NCI-H82 (cell line): ENCODE data around the gene MEDAG.

ENCODE experiments used
- DNase-seq: peaks from one replicate; lab custom pipeline; 2025; lab: John Stamatoyannopoulos, UW

MEDAG gene

GRCh38 chr13:30905932-30906383 is at the start of gene MEDAG:
Gene MEDAG, plus strand, starts transcription at chr13:30906271. Its CDS starts 245 bp downstream, at chr13:30906516.
- DNase-seq: no peak

- no peak for DNase-seq
These were observed 49.1 kb upstream of the MEDAG start for GRCh38 chr13:30857018-30857417.

GRCh38 chr13:30857636-30858035 is 48.4 kb upstream of the MEDAG start:
- no peak for DNase-seq

- DNase-seq: no peak
These were observed 46.7 kb upstream of the MEDAG start for GRCh38 chr13:30859326-30859725.

- no peak for DNase-seq
These were observed 44.9 kb upstream of the MEDAG start for GRCh38 chr13:30861163-30861562.

GRCh38 chr13:30861836-30862467 is 44.1 kb upstream of the MEDAG start:
- DNase-seq: no peak

GRCh38 chr13:30862707-30863106 is 43.4 kb upstream of the MEDAG start:
- no peak for DNase-seq

GRCh38 chr13:30863231-30863630 is 42.8 kb upstream of the MEDAG start:
- no peak for DNase-seq

GRCh38 chr13:30863796-30864195 is 42.3 kb upstream of the MEDAG start:
- DNase-seq: no peak

GRCh38 chr13:30864433-30865122 is 41.5 kb upstream of the MEDAG start:
- peak; percentile 94 for DNase-seq

- peak; percentile 98 for DNase-seq
These were observed 40.7 kb upstream of the MEDAG start for GRCh38 chr13:30865123-30866049.

- peak; percentile 84 for DNase-seq
These were observed 39.4 kb upstream of the MEDAG start for GRCh38 chr13:30866677-30867076.

- DNase-seq: no peak
These were observed 38.9 kb upstream of the MEDAG start for GRCh38 chr13:30867089-30867669.

GRCh38 chr13:30868799-30869470 is 37.1 kb upstream of the MEDAG start:
- no peak for DNase-seq

GRCh38 chr13:30869491-30869890 is 36.6 kb upstream of the MEDAG start:
- DNase-seq: no peak

- peak; percentile 71 for DNase-seq
These were observed 35.8 kb upstream of the MEDAG start for GRCh38 chr13:30870049-30870884.

GRCh38 chr13:30870916-30871587 is 35.0 kb upstream of the MEDAG start:
- no peak for DNase-seq

GRCh38 chr13:30871588-30872275 is 34.3 kb upstream of the MEDAG start:
- no peak for DNase-seq

GRCh38 chr13:30872276-30872594 is 33.8 kb upstream of the MEDAG start:
- no peak for DNase-seq
